Activated naive CD8-positive, alpha-beta T cell treated with anti-CD3 and anti-CD28 coated beads, Interleukin-2, amount 50 U/mL, for 16 hours (primary cell): ENCODE measurements around the gene PLEKHG5.

Experiments
- DNase-seq: peaks from one replicate; pipeline ENCODE4 v3.0.0-alpha.2; 2020; ENCODE audit warnings: low read depth, low spot score

Gene PLEKHG5, protein sequence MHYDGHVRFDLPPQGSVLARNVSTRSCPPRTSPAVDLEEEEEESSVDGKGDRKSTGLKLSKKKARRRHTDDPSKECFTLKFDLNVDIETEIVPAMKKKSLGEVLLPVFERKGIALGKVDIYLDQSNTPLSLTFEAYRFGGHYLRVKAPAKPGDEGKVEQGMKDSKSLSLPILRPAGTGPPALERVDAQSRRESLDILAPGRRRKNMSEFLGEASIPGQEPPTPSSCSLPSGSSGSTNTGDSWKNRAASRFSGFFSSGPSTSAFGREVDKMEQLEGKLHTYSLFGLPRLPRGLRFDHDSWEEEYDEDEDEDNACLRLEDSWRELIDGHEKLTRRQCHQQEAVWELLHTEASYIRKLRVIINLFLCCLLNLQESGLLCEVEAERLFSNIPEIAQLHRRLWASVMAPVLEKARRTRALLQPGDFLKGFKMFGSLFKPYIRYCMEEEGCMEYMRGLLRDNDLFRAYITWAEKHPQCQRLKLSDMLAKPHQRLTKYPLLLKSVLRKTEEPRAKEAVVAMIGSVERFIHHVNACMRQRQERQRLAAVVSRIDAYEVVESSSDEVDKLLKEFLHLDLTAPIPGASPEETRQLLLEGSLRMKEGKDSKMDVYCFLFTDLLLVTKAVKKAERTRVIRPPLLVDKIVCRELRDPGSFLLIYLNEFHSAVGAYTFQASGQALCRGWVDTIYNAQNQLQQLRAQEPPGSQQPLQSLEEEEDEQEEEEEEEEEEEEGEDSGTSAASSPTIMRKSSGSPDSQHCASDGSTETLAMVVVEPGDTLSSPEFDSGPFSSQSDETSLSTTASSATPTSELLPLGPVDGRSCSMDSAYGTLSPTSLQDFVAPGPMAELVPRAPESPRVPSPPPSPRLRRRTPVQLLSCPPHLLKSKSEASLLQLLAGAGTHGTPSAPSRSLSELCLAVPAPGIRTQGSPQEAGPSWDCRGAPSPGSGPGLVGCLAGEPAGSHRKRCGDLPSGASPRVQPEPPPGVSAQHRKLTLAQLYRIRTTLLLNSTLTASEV

DNA sequence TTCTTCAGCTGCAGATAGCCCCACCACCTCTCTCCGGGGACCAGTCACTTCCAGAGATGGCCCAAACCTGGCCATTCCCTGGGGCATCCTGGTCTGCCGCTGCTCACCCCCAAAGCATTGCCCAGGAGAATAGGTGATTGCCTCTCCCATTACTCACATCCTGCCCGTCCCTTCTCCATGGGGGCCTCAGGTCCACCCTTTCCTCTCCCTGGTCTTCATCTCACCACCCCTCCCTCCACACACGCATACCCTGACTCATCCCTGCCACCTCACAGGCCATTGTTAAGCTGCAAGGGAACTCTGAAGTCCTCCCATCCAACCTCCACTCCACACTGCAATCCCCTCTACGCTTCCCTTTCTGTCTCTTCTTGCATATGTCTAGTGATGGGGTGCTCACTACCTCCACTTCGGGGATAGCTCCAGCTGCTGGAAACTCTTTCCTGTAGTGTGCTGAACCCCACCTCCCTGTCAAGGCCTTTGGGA, at the start of gene PLEKHG5:
Gene PLEKHG5 (minus strand): TSS at position 188 of the 483 bp plus-strand sequence. CDS start 14,096 bp downstream, outside the sequence.
- no peak for DNase-seq

DNA sequence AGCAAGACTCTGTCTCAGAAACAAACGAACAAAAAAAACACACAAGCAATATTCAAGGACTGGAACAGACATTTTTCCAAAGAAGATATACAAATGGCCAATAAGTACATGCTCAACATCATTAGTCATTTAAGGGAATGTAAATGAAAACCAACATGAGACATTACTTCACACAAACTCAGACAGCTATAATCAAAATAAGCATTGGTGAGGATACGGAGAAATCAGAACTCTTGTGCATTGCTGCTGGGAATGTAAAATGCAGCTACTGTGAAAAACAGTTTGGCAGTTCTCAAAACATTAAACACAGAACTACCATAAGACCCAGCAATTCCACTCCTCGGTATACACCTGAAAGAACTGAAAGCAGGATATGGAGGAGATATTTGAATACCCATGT, 47.5 kb upstream of the PLEKHG5 start:
- no peak for DNase-seq

DNA sequence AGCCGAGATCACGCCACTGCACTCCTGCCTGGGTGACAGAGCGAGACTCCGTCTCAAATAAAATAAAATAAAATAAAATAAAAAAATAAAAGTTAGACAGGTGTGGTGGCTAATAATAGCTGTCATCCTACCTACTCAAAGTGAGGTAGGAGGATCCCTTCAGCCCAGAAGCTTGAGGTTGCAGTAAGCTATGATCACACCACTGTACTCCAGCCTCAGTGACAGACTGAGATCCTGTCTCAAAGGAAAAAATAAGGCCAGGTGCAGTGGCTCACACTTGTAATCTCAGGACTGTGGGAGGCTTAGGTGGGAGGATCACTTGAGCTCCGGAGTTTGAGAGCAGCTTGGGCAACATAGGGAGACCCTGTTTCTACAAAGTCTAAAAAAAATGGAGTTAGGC, 44.8 kb upstream of the PLEKHG5 start:
- DNase-seq = no peak

DNA sequence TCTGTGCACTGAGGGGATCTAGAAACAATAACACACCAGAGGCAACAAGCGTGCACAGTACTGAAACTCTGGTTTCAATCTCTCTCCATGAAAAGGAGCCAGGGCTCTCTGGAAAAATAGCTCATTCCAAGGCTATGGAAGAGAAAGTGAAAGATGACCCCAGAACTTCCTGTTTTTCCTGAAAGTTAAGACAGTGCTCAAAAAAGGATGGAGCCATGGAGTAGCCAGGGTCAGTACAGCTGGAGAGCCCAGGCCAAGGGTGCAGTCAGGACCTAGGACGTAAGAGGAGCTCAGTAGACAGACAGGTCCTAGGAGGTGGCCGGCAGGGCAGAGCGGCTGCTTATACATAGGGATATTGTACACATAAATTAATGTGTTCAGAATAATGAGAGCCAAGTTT, 43.7 kb upstream of the PLEKHG5 start:
- DNase-seq = no peak

DNA sequence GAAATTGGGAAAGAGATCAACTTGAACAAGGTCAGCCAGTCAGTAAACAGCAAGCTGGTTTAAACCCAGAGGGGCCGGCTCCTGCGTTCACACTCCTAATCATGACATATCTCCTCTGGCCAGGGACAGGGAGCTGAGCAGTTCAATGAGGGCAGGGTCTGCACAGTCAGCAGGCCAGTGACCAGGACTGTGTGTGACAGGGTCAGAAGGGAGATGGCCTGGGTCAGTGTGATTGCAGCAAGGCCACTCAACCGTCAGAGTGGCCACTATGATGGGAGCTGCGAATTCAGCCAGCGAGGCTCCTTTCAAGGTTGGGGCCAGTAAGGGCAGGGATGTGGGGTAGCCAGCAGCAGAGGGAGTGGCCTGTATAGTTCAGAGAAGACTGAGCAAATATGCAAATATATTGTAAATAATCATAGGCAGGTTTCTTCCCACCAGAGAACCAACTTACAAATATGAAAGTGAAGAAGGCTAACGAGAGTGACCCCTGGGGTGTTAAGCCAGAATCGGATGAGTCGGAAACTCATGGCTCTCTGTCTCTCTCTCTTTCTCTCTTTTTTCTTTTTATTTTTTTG, 42.9 kb upstream of the PLEKHG5 start:
- DNase-seq = no peak

DNA sequence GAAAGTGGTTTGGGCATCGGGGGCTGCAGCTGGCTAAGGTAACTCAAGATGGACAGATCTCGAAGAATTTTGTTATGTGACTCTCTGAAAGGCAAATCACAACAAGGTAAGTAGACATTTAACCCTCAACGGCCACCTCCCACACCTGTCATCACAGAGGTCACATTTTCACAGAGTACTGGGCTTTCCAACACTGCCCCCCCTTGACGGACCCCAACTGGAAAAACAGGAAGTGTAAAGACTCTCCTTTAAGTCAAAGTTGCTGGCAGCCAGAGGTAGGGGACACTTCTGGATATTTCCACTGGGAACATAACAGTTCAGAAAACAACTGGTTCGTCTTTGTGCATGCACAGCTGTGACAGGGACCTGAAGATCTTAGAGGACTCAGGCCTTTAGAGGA, 40.5 kb upstream of the PLEKHG5 start:
- DNase-seq = no peak

DNA sequence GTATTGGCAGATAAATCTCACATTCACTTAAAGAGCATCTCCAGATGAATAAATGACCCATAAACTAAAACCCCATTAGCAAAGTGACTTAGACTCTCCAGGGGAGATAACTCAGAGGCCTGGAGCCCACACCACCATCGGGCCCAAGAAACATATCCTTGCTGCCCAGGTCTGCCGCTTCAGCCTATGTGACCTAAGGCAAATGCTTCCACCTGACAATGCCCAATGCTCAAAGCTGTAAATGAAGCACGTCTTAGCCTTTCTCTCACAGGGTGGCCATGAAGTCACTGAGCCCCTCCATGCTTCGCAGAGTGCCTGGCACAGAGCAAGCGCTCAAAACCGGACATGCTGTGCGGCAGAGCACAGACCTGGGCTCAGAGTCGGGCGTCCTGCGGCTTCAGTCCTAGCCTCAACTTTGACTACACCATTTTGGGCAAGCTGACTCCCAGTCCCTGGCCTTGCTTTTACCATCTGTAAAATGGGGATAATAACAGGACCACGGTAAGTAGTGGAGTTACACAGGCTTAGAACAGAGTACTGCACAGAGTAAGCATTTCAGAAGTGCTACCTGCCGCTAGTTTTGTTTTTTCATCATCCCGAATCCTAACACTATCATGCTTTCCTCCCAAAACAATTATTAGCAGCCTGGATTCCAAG, 39.2 kb upstream of the PLEKHG5 start:
- DNase-seq = no peak

DNA sequence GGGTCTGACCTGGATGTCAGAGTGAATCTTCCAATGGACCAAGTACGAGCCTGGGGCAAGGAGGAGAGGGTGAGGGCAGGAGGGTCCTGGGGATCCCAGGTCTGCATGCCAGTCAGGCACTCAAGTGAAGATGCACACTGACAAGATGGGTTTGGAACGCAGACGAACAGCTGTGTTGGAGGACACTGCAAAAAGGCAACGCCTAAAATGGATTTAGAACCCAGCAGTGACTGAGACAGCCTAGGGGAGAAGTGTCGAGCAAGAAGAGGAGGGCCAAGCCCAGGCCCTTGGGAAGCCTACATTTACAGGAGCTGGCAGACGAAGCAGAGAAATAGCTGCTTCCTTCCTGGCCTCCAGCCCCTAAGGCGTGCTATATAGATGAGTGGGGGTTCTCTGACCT, 37.0 kb upstream of the PLEKHG5 start:
- no peak for DNase-seq

DNA sequence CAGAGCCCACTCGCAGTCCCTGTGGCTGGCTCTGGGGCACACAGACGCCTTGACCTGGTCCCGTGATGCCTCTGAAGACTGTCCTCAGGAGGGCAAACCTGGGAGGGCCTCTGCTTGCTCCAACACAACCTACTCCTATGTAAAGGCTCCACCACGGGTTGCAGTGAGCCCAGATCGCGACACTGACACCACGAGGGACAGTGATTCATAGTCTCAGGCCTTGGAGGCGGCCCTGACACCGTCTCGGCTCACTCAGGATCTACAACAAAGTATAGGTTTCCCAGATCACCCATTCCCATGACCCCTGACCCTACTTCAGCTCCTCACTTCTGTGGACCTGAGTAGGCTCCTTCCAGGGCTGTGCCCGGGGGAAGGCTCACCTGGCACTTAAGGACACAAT, 34.8 kb upstream of the PLEKHG5 start:
- no peak for DNase-seq

DNA sequence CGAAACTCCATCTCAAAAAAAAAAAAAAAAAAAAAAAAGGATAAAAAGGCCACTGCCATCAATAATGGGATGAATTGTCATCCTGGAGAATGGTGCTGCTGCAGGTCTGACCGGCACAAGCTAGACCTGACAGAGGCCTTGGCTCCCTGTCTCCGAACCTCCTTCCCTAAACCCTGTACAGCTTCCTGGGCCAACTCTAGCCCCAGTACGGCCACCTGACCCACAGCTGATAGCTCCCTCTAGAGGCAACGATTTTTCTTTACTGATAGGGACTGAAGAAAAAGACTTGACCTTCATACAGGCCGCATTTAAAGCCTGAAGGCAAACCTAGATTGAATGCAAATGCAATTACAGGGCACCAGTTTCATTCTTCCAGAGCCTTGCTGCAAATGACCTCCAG, 32.1 kb upstream of the PLEKHG5 start:
- DNase-seq = no peak

DNA sequence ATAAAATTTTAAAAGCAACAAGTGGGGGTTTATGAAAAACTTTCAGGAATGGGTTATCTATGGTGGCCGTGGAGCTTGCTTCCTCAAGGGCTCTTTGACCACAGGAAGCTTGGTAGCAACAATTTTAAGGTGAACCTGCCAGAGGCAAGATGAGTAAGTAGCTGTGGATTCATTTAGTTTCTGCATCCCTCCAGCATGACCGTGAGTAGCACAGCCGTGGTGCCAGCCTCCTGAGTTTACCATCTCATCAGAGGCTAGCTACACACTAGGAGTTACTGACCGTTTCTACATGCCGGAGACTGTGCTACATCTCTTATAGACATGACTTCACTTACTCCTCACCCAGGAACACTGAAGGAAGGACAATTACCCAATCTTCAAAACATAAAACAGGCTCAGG, 30.1 kb upstream of the PLEKHG5 start:
- DNase-seq = no peak

DNA sequence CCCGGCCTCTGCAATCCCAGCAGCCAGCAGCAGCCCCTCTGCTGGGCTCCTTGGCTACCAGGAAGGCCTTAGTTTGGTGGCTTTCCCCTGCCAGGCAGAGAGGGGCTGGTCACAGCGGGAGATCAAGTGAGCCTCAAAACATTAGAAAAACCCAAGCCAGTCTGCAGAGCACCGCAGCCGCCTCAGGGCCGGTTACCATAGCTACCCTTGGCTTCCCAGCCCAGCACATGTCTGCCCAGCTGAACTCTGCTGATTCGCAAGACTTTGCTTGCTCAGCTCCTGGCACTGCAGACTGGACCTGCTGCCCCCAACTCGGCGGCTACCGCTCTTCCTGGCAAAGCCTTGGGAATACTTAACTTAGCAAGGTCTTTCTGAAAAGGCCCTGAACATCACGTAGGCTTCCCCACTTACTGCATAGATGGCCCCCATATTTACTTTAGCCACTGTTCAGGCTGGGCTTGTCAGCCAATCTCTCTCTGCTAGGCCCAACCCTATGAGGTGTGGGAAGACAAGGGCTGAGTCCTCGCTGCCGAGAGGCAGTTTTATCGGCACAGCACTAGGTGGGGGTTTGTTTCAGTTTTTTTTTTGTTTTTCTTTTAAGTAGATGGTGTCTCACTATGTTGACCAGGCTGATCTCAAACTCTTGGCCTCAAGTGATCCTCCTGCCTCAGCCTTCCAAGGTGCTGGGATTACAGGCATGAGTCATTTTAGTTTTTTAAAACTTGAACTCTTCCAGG, 28.6 kb upstream of the PLEKHG5 start:
- DNase-seq = no peak

DNA sequence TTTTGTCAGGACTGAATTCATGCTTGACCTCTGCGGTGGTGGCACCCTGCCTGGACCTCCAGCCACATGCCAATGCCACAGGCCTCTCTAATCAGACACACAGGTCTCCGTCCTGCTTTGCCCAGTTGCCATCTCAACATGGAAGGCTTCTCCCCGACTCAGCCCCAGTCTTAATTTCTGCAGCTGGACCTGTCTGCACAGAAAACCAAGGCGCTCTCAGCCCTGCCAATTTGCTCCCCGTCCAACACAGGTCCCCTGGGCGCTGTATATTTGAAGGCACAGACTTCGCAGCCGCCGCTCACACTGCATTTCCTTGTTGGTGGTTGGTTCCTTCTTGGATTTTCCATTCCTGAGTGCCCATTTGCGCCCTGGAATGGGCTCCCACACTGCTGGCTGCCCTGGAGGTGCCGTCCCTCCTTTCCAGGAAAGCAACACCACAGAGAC, 28.0 kb upstream of the PLEKHG5 start:
- no peak for DNase-seq

DNA sequence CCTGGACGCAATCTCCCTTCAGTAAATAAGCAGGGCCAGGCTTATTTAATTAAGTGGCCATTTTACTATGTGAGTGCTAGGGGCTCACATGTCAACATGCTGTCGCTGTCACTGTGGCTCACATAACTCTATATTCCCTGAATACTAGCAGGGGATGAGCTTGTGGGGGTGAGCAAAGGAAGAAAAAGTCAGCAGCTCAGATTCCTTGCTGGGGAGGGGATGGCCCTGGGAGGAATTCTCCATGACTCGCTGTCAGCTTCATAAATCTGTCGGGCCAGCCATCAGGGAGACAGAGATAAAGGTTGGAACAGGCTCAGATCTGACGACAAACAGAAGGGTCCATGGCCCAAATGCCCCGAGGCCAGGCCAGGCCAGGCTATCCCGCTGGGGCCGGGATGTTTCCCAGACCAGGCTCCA, 26.0 kb upstream of the PLEKHG5 start:
- DNase-seq = no peak

DNA sequence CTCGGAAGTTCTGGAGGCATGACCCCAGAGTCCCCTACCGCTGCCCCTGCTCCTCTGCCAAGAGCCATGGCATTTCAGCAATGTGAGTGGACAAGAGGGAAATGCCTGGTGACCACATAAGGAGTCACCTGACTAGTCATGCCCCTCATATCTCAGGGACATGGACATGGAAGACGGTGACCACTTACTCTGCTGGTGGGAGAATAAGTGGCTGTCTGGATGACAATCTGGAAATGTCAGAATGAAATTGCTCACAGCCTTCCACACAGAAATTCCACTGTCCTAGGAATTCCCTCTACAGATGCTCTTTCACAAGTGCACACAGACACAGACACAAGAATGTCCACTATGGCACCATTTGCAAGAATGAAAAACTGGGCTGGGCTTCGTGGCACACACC, 24.3 kb upstream of the PLEKHG5 start:
- no peak for DNase-seq

DNA sequence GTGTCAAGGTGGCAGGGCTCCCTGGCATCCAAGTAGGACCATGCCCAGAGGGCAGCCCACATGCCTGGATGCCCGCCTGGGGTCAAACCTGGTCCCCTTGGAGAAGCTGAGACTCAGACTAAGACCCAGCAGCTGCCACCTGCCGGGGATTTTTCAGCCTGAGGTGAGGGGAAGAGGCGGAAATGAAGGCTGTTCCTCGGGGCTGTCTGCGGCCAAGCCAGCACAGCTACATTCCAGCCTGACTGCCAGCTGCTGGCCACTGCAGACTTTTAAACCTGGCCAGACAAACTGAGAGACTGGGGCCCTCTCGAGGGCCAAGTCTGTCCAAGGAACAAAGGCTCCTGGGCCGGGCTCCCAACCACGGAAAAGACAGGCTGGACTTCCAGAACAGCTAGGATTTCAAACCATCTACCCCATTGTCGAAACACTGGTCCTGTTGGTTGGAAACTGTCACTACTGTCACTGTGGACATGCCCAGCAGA, 21.9 kb upstream of the PLEKHG5 start:
- no peak for DNase-seq

DNA sequence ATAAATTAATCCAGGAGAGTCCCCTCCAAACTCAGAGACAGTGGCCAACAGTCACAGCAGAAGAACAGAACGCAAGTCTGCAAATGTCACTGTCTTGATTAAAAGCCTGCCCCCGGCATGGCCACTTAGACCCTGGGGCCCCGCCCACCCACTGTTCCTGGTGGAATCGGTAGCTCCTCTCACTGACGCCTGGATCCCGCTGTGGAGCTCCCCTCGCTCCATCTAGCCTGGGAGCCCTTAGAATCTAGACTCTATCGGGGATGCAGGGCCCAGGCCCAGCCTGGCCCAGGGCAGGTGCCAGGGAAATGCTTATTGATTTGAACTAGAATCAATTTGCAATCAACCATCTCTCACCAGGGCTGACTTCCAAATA, 21.4 kb upstream of the PLEKHG5 start:
- no peak for DNase-seq

DNA sequence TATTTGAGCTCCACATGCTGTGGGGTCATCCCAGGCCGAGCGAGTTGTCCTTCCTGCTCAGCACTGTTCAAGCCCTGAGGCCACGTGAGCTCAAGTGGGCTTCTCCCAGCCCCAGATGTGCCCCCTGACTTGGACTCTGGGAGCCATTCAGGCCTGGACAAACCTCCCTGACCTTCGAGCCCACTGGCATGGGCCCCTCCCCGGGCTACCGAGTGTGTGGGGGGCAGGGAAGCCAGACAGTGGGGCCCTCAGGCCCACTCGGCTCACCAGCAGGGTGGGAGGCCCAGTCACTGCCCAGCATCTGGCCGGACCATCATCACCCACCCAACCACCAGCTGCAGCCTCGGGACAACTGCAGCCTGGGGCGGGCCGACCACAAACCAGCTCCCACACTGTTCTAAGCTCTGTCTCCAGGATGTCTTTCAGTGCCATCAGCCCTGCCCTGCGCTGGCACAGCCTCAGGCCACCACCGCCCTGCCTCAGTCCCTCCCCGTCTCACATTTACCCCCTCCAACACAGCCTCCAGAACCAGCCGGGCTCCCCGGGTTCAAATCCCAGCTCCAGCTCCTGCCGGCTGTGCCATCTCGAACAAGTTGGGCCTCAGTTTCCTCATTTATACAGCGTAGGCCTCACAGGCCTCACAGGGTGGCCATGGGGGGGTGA, 20.9 kb upstream of the PLEKHG5 start:
- no peak for DNase-seq

DNA sequence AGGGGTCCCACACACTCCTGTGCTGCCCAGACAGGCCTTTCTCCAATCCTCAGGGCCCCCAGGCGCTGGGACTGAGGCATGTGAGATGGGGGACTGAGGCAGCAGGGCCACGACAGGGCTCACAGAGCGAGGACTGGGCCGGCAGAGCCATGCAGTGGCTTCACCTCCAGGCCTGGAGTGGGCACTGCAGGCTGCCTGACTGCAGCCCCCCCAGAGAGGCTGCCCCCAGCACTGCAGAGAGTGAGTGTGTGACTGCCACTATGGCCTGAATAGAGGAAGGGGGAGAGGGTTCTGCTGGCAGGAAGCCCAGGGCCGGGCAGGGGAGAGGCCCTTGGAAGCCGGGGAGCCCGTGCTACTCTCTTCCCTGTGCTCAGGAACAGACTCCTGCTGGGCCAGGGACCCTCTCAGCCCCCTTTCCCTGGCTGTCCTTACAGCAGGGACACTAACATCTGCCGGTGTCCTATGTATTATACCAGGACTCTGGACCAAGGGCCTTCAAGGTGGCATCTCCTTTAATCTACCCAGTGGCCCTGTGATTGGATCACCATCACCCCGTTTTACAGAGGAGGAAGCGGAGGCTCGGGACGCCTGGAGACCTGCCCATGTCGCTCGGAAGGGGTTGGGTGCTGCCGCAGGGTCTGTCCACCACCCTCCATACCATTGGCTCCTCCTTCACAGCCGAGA, 20.2 kb upstream of the PLEKHG5 start:
- no peak for DNase-seq

DNA sequence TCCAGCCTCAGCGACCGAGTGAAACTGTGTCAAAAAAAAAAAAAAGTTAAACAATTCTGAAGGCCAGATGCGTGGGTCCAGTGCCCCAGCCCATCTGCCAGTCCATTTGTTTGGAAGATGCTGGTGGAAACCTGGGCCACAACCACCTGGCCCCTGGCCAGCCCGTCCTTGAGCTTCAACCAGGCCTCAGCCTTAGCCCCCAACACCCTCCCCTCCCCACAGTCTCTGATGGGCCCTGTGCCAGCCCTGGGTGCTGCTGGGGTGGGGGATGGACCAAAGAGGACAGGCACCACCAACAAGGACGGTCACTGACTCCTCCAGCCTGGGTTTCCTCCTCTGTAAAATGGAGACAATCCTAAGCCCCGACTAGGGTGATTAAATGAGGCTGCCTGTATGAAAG, 19.6 kb upstream of the PLEKHG5 start:
- no peak for DNase-seq
